Right hindlimb (tissue), 1 donor: ENCODE data around the gene ELOB.

Source experiments
- DNase-seq: peaks from one replicate; pipeline ENCODE4 v3.0.0-alpha.2; 2018

Gene ELOB

GRCh38 chr16:2767140-2767731, 9.8 kb downstream of the ELOB start:
- no peak for DNase-seq

- no peak for DNase-seq
Observed at GRCh38 chr16:2766430-2767139, 10.5 kb downstream of the ELOB start.

GRCh38 chr16:2765462-2766404, 11.3 kb downstream of the ELOB start:
- no peak for DNase-seq

DNA sequence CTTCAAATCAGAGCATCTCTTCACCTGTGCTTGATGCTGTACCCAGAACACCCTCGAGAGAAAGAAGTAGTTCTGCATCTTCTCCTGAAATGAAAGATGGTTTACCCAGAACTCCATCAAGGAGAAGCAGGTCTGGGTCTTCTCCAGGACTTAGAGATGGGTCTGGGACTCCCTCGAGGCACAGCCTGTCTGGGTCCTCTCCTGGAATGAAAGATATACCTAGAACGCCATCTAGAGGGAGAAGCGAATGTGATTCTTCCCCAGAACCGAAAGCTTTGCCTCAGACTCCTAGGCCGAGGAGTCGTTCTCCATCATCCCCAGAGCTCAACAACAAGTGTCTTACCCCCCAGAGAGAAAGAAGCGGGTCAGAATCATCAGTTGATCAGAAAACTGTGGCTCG, 12.4 kb downstream of the ELOB start:
- DNase-seq, result no peak

DNA sequence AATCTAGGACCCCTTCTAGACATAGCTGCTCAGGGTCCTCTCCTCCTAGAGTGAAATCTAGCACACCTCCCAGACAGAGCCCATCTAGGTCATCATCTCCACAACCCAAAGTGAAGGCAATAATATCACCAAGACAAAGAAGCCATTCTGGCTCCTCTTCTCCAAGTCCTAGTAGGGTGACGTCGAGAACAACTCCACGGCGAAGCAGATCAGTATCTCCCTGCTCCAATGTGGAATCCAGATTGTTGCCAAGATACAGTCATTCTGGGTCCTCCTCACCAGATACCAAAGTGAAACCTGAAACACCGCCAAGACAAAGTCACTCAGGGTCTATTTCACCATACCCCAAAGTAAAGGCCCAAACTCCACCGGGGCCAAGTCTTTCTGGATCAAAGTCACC, 13.9 kb downstream of the ELOB start:
- no peak for DNase-seq

DNA sequence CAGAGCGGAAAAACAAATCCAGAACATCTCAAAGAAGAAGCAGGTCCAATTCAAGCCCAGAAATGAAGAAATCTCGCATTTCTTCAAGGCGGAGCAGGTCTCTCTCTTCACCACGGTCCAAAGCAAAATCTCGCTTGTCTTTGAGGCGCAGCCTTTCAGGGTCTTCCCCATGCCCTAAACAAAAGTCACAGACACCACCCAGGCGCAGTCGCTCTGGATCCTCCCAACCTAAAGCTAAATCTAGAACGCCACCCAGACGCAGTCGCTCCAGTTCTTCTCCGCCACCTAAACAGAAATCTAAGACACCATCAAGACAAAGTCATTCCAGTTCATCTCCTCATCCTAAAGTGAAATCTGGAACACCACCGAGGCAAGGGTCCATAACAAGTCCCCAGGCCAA, 14.4 kb downstream of the ELOB start:
- no peak for DNase-seq

GRCh38 chr16:2761886-2762583, 15.0 kb downstream of the ELOB start:
- no peak for DNase-seq

- DNase-seq, result no peak
Observed at GRCh38 chr16:2761472-2761871, 15.6 kb downstream of the ELOB start.

DNA sequence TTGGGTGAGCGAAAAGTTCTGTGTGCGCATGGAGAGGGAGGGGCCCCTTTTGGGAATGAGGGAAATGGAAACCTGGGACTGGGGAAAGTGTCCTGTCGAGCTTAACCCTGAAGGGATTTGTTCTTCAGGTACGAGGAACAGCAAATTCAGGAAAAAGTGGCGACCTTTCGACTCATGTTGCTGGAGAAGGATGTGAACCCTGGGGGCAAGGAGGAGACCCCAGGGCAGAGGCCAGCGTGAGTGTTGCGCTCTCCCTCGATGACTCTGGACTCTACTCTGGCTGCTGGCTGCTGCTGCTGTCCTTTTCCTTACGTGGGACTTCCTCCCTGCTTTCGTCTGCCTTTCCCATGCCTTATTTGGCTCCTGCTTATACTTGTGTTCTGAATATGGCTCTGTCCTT, 19.7 kb downstream of the ELOB start:
- no peak for DNase-seq

- no peak for DNase-seq
Observed at GRCh38 chr16:2756288-2757015, 20.6 kb downstream of the ELOB start.

DNA sequence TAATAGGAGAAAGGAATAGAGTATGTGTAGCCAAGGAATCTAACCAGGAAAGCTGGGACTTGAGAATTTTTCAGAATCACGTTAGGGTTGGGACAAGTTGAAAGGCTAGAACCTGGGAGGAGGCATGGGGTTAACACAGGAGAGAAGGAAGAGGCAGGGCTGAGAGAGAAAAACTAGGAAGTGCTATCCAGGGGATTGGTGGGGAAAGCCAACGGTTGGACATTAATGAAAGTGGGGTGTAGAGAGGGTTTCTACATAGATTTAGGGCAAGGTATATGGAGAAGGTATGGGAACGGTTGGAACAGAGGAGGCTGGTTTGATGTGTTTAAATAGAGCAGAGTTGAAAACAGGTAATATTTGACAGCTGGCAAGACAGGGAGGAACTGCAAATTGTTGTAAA, 21.9 kb downstream of the ELOB start:
- DNase-seq, result no peak

DNA sequence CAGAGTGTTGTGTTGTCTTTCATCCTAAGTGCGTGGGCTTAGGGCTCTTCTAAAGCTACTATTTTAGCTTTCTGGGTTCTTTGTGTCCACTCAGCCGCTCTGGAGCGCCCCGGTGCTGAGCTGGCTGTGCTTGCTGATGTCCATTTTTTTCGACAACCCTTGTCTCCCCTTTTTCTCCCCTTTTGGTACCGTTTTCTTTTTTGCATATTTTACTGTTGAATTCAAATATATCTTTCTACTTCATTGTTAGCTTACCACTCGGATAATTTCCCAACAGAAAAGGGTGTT, 23.4 kb downstream of the ELOB start:
- no peak for DNase-seq

- DNase-seq, result peak; percentile 92
Observed at GRCh38 chr16:2752850-2753732, 24.0 kb downstream of the ELOB start.

DNA sequence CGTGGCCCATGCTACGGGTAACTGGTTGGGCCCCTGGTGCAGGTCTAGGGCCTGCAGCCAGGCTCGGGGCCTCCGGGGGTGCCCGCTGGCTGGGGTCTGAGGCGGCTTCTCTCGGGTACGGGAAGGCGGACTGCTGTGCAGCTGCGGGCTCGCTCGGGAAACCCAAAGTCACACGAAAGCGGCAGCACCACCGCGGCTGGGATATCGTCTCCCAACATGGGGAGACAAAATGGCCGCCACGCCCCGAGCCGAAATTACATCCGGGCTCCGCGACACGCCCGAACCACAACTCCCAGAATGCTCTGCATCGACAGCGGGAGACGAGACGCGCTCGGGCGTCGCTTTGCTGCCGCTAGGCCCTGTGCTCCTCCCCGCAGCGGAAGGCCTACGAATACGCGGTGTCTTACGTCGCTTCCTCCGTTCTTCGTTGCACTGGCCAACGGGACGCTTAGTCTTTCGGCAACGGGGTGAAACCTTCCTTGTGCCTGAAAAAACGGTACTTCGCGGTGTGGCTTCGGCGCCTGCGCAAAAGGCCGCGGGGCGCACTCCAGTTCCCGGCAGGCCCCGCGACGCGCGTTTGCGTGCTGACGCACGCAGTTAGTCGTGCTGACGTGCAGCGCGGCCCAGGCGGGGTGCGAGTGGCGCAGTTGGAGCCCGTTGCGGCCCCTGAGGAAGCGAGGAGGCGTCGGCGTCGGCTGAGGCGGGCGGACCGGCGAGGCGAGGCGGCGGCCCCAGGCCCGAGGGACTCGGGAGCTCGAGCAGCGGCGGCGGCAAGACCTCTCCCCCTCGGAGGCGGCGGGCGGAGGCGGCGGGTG, 24.8 kb downstream of the ELOB start, which contains the start of gene SRRM2:
Gene SRRM2 (plus strand): TSS at position 604 of the 815 bp plus-strand sequence. CDS start 3,727 bp downstream, outside the sequence.
- DNase-seq, result peak; percentile 98

GRCh38 chr16:2751577-2752034, 25.5 kb downstream of the ELOB start:
- DNase-seq, result no peak

- no peak for DNase-seq
Observed at GRCh38 chr16:2749936-2750335, 27.1 kb downstream of the ELOB start.

DNA sequence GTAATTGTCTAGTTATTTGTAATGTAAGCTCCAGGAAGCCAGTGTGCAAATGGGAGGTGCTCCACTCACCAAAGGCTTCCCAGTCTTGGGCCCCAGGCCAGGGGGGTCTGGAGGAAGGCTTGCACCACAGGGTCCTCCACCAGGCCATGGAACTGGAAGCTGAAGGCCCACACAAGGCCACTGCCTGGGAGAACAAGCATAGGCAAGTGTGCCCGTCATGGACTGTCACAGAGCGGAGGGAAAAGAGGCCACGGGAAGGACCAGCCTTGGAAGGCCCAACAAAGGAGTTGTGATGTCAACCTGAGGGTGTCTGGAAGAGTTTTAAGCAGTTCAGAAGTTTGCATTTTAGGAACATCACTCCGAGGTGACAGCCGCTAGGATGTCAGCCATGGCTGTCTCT, 27.6 kb downstream of the ELOB start:
- DNase-seq, result no peak

GRCh38 chr16:2748757-2749455, 28.2 kb downstream of the ELOB start:
- no peak for DNase-seq

DNA sequence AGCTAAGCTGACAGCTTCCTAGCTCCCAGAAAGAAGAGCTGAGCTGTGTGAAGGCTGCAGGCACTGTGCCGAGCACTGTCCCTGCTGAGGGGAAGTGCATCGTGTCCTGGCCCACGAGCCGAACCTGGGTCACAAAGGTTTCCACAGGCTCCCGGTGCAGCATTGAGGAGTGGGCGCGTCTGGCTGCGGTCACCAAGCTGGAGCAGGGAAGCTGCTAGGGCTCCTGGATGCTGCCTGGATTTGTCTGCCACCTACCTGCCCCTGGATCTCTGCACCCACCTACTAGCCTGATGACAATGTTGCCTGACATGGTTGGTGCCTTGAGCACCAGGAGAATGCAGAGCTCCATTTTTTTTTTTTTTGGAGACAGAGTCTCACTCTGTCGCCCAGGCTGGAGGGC, 31.1 kb downstream of the ELOB start:
- no peak for DNase-seq
